HG03571 (cell line): ENCODE results near the gene NPC1.

Source experiments
- ATAC-seq: cut with Tn5 transposase; IDR thresholded peaks from one replicate; pipeline ENCODE4 v1.9.1; 2021; ENCODE audit not compliant: unreplicated experiment

The NPC1 gene

GRCh38 chr18:23609390-23610023, 23.2 kb upstream of the NPC1 start:
- no peak for ATAC-seq

GRCh38 chr18:23608211-23608610, 21.9 kb upstream of the NPC1 start:
- no peak for ATAC-seq

- ATAC-seq = no peak
Measured at GRCh38 chr18:23605941-23606340, 19.6 kb upstream of the NPC1 start.

- ATAC-seq = no peak
Measured at GRCh38 chr18:23599809-23600208, 13.5 kb upstream of the NPC1 start.

- no peak for ATAC-seq
Measured at GRCh38 chr18:23596183-23596582, 9.9 kb upstream of the NPC1 start.

GRCh38 chr18:23595591-23595990, 9.3 kb upstream of the NPC1 start:
- ATAC-seq = no peak

GRCh38 chr18:23593720-23594119, 7.4 kb upstream of the NPC1 start:
- no peak for ATAC-seq

GRCh38 chr18:23592911-23593310, 6.6 kb upstream of the NPC1 start:
- no peak for ATAC-seq

GRCh38 chr18:23591011-23591410, 4.7 kb upstream of the NPC1 start:
- no peak for ATAC-seq

GRCh38 chr18:23588836-23589560, 2.7 kb upstream of the NPC1 start:
- no peak for ATAC-seq

- ATAC-seq = no peak
Measured at GRCh38 chr18:23587220-23587642, 925 bp upstream of the NPC1 start.

- no peak for ATAC-seq
Measured at GRCh38 chr18:23585897-23586248, 433 bp downstream of the NPC1 start.

- no peak for ATAC-seq
Measured at GRCh38 chr18:23585007-23585871, 1.1 kb downstream of the NPC1 start.

- no peak for ATAC-seq
Measured at GRCh38 chr18:23584019-23584983, 2.0 kb downstream of the NPC1 start.

- ATAC-seq = no peak
Measured at GRCh38 chr18:23583071-23583865, 3.0 kb downstream of the NPC1 start.

GRCh38 chr18:23580677-23581367, 5.5 kb downstream of the NPC1 start:
- no peak for ATAC-seq

- ATAC-seq = no peak
Measured at GRCh38 chr18:23578891-23579653, 7.2 kb downstream of the NPC1 start.

GRCh38 chr18:23578067-23578701, 8.1 kb downstream of the NPC1 start:
- ATAC-seq = no peak
